ENCODE measurements around the gene TM9SF1.
"Not testable (repeated sequence)": the region's sequence is repeated elsewhere in the genome, so short reads cannot be mapped to it uniquely, and the experiment has no call there.

Gene TM9SF1

GRCh38 chr14:24222987-24223386 is 27.7 kb upstream of the TM9SF1 start:
- not testable (repeated sequence) for DNase-seq

GRCh38 chr14:24219521-24219920 is 24.3 kb upstream of the TM9SF1 start:
- DNase-seq, result no peak

GRCh38 chr14:24219080-24219479 is 23.8 kb upstream of the TM9SF1 start:
- DNase-seq, result no peak

- DNase-seq, result not testable (repeated sequence)
Measured at GRCh38 chr14:24216876-24217275, 21.6 kb upstream of the TM9SF1 start.

- DNase-seq, result no peak
Measured at GRCh38 chr14:24216345-24216699, 21.1 kb upstream of the TM9SF1 start.

- DNase-seq, result peak; percentile 85
Measured at GRCh38 chr14:24215495-24216344, 20.5 kb upstream of the TM9SF1 start, which contains the start of gene MDP1. Gene MDP1 (minus strand): TSS chr14:24216066. CDS start chr14:24215955, 111 bp downstream.

- no peak for DNase-seq
Measured at GRCh38 chr14:24213866-24214662, 18.8 kb upstream of the TM9SF1 start.

- peak; percentile 95 for DNase-seq
Measured at GRCh38 chr14:24212924-24213865, 18.0 kb upstream of the TM9SF1 start, which contains the start of gene CHMP4A. Gene CHMP4A (minus strand): TSS chr14:24213488. CDS start chr14:24213439, 49 bp downstream.

GRCh38 chr14:24211311-24211710 is 16.1 kb upstream of the TM9SF1 start:
- no peak for DNase-seq

GRCh38 chr14:24207625-24208024 is 12.4 kb upstream of the TM9SF1 start:
- DNase-seq, result no peak

- DNase-seq, result no peak
Measured at GRCh38 chr14:24207104-24207551, 11.9 kb upstream of the TM9SF1 start.

GRCh38 chr14:24206260-24207103 is 11.2 kb upstream of the TM9SF1 start:
- DNase-seq, result no peak

GRCh38 chr14:24204163-24205146 is 9.2 kb upstream of the TM9SF1 start:
- DNase-seq, result no peak

- DNase-seq, result not testable (repeated sequence)
Measured at GRCh38 chr14:24203249-24203886, 8.1 kb upstream of the TM9SF1 start.

- not testable (repeated sequence) for DNase-seq
Measured at GRCh38 chr14:24202538-24202937, 7.3 kb upstream of the TM9SF1 start.

- no peak for DNase-seq
Measured at GRCh38 chr14:24198814-24199524, 3.7 kb upstream of the TM9SF1 start.

- DNase-seq, result no peak
Measured at GRCh38 chr14:24197056-24197450, 1.8 kb upstream of the TM9SF1 start.

GRCh38 chr14:24196071-24197055 is 1.1 kb upstream of the TM9SF1 start:
- DNase-seq, result no peak

Measured in NCI-H1694 treated with DMSO at 0.1 percent for 48 hours (cell line).